Esophagus (tissue), 2 donors: Measurements from ENCODE around the gene ZBTB20. TPM values are rescaled to one million over a fixed set of nuclear protein-coding genes. Genes with fewer than 3 reads are reported as not detected.

ENCODE experiments used
- H3K27ac ChIP-seq, 2 donors: one replicate each; pipeline ENCODE4 v1.5.1; 2013; ENCODE audit warnings: low read depth in 2 of 2, mild to moderate bottlenecking in 2 of 2, inconsistent platforms in 1 of 2, low read length in 1 of 2, moderate library complexity in 1 of 2
- H3K27me3 ChIP-seq, 2 donors: one replicate each; pipeline ENCODE4 v1.6.1; 2013; ENCODE audit warnings: low read length in 2 of 2, control low read depth in 1 of 2, mild to moderate bottlenecking in 1 of 2; ENCODE audit not compliant: insufficient read depth in 2 of 2, control insufficient read depth in 1 of 2
- H3K36me3 ChIP-seq, 2 donors: one replicate each; pipeline ENCODE4 v1.6.1; 2013; ENCODE audit warnings: low read length in 1 of 2; ENCODE audit not compliant: control insufficient read depth in 2 of 2, insufficient read depth in 2 of 2
- H3K4me1 ChIP-seq, 2 donors: one replicate each; pipeline ENCODE4 v1.6.1; 2013; ENCODE audit warnings: low read length in 1 of 2; ENCODE audit not compliant: control insufficient read depth in 2 of 2, insufficient read depth in 2 of 2
- H3K4me3 ChIP-seq, 2 donors: one replicate each; pipeline ENCODE4 v1.5.1; 2013; ENCODE audit warnings: low read length in 2 of 2, mild to moderate bottlenecking in 2 of 2, low read depth in 1 of 2, moderate library complexity in 1 of 2
- H3K9me3 ChIP-seq, 2 donors: one replicate each; pipeline ENCODE4 v1.6.1; 2013; ENCODE audit warnings: mild to moderate bottlenecking in 2 of 2, low read depth in 1 of 2, low read length in 1 of 2, moderate library complexity in 1 of 2; ENCODE audit not compliant: control insufficient read depth in 2 of 2, insufficient read depth in 1 of 2
- WGBS, 2 donors: extraction: QIAGEN DNeasy Blood & Tissue Kit; methylation state at CpG; one replicate each; pipeline ENCODE4 v1.1.7; 2013; 5-methylcytosine and 5-hydroxymethylcytosine counted together
- polyA plus RNA-seq, 2 donors: library from polyadenylated mRNA; stranded (reverse); fragments of 200-250 nt; gene quantifications; one replicate each; pipeline ENCODE4 v1.2.3, GENCODE V29; 2013
- donor health status: healthy with polysubstance abuse.
- donor health status: Bipolar disorder and iron deficiency.

Gene ZBTB20
- polyA plus RNA-seq, 2 donors = 0.16 to 1.3 TPM

GRCh38 chr3:114405202-114405990 is 741.7 kb downstream of the ZBTB20 start:
- Histone ChIP-seq H3K9me3 (no peaks in the 10 kb centered on the region), H3K27ac (no peak overlapping the region)
- WGBS, 2 donors = 87 to 89% methylated on average over 2 of the region's 2 CpGs

GRCh38 chr3:114404590-114404989 is 742.5 kb downstream of the ZBTB20 start:
- Histone ChIP-seq H3K27ac (no peak overlapping the region), H3K9me3 (no peaks in the 10 kb centered on the region), H3K27me3 (no peaks in the 10 kb centered on the region), H3K36me3 (no peaks in the 10 kb centered on the region), H3K4me3 (no peak overlapping the region), H3K4me1 (no peaks in the 10 kb centered on the region)
- 72 to 81% methylated on average over 6 of the region's 6 CpGs for WGBS, 2 donors

More at GRCh38 chr3:114405202-114405990, 741.7 kb downstream of the ZBTB20 start:
- Histone ChIP-seq H3K27me3 (no peaks in the 10 kb centered on the region), H3K36me3 (no peaks in the 10 kb centered on the region), H3K4me1 (no peaks in the 10 kb centered on the region), H3K4me3 (no peak overlapping the region)

GRCh38 chr3:114402838-114403237 is 744.2 kb downstream of the ZBTB20 start:
- no peaks in the 10 kb centered on the region for H3K9me3 ChIP-seq
- WGBS, 2 donors = 88 to 90% methylated on average over 3 of the region's 3 CpGs
- H3K27me3 ChIP-seq = no peaks in the 10 kb centered on the region
- no peaks in the 10 kb centered on the region for H3K36me3 ChIP-seq
- H3K27ac ChIP-seq = no peak overlapping the region
- H3K4me3 ChIP-seq = no peak overlapping the region
- no peaks in the 10 kb centered on the region for H3K4me1 ChIP-seq

GRCh38 chr3:114401346-114401745 is 745.7 kb downstream of the ZBTB20 start:
- Histone ChIP-seq H3K4me1 (no peaks in the 10 kb centered on the region), H3K27ac (no peak overlapping the region), H3K36me3 (no peaks in the 10 kb centered on the region), H3K9me3 (no peaks in the 10 kb centered on the region), H3K4me3 (no peak overlapping the region), H3K27me3 (no peaks in the 10 kb centered on the region)
- WGBS, 2 donors = 91 to 98% methylated on average over 3 of the region's 3 CpGs

GRCh38 chr3:114400371-114400770 is 746.7 kb downstream of the ZBTB20 start:
- Histone ChIP-seq H3K27me3 (no peaks in the 10 kb centered on the region), H3K27ac (no peak overlapping the region), H3K4me3 (no peak overlapping the region), H3K9me3 (no peaks in the 10 kb centered on the region), H3K36me3 (no peaks in the 10 kb centered on the region), H3K4me1 (no peaks in the 10 kb centered on the region)
- 71 to 75% methylated on average over 4 of the region's 4 CpGs for WGBS, 2 donors

- no peaks in the 10 kb centered on the region for H3K9me3 ChIP-seq
- 36 to 61% methylated on average over 2 of the region's 2 CpGs for WGBS, 2 donors
- H3K36me3 ChIP-seq = no peaks in the 10 kb centered on the region
- no peak overlapping the region for H3K27ac ChIP-seq
- no peaks in the 10 kb centered on the region for H3K4me1 ChIP-seq
- H3K4me3 ChIP-seq = no peak overlapping the region
- H3K27me3 ChIP-seq = no peaks in the 10 kb centered on the region
Observed at GRCh38 chr3:114394551-114394950, 752.5 kb downstream of the ZBTB20 start.

GRCh38 chr3:114393367-114394072 is 753.6 kb downstream of the ZBTB20 start:
- Histone ChIP-seq H3K4me1 (no peaks in the 10 kb centered on the region), H3K36me3 (peaks cover 0 to 2% of the 10 kb centered on the region in 2 donors), H3K4me3 (no peak overlapping the region), H3K9me3 (no peaks in the 10 kb centered on the region), H3K27me3 (no peaks in the 10 kb centered on the region), H3K27ac (no peak overlapping the region)
- WGBS, 2 donors = 76 to 81% methylated on average over 7 of the region's 7 CpGs

GRCh38 chr3:114392831-114393230 is 754.3 kb downstream of the ZBTB20 start:
- peaks cover 0 to 5% of the 10 kb centered on the region in 2 donors for H3K36me3 ChIP-seq
- WGBS, 2 donors = 96 to 100% methylated on average over 2 of the region's 2 CpGs
- no peaks in the 10 kb centered on the region for H3K4me1 ChIP-seq
- no peak overlapping the region for H3K27ac ChIP-seq
- no peak overlapping the region for H3K4me3 ChIP-seq
- H3K9me3 ChIP-seq = no peaks in the 10 kb centered on the region
- H3K27me3 ChIP-seq = no peaks in the 10 kb centered on the region

- WGBS, 2 donors = 91 to 92% methylated on average over 4 of the region's 4 CpGs
- H3K4me3 ChIP-seq = no peak overlapping the region
- no peaks in the 10 kb centered on the region for H3K4me1 ChIP-seq
- H3K36me3 ChIP-seq = peaks cover 0 to 5% of the 10 kb centered on the region in 2 donors
- no peaks in the 10 kb centered on the region for H3K27me3 ChIP-seq
- no peak overlapping the region for H3K27ac ChIP-seq
- no peaks in the 10 kb centered on the region for H3K9me3 ChIP-seq
Observed at GRCh38 chr3:114389156-114389555, 757.9 kb downstream of the ZBTB20 start.
